Measurements from ENCODE around the gene CHST14.
A peak's percentile ranks its signal among the peaks of the same experiment; 100 is the strongest.

Gene CHST14

DNA sequence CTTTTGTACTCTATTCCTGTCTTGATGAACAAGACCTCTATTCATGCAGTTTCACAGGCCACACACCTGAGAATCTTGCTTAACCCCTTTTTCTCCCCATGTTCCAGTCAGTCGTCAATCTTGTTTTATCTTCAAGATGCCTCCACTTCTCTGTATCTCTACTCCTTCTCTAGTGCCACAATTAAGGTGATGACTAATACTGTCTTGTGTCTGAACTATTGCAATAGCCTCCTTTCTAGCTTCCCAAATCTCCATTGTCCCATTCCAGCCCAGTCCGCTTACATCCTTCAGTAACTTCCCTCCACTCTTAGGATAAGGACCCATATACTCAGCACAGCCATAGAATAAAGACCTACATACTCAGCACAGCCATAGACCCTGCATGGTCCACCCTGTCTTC lies 24.7 kb downstream of the CHST14 start:
- no peak for DNase-seq

DNA sequence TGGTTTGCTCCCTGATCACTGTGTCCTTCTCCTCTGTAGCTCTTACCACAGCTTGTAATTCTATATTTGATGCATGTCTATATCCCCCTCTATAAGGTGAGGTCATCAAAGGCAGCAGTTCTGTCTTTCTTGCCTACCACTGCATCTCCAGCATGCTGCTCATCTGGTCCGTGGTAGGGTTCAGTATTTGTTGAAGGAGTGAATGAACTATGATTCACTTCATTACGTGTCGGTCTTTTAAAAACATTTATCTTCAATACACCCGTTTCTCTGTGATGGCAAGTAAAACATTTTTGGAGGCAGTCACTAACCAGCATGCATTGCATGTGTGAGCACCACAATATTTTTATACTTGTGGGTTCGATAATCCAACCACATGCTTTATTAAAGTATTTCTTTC lies 27.6 kb downstream of the CHST14 start:
- no peak for DNase-seq

DNA sequence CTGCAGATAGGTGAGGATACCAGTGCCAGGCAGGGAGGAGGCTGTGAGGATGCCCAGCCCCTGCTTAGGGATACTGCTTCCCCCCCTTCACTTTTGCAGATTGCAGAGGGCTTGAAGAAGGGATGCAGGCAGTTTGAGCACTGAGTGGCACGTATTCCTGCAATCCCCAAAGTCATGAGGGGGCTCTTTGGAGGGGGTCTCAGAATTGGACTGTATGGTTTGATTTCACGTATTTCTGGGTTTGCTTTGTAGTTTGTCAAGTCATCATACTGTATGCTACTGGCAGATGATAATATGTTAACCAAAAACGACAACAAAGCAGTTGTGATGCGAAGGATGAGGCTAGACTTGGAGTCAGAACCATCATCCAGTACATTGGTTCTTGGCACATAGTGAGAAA lies 28.1 kb downstream of the CHST14 start:
- DNase-seq = no peak

DNA sequence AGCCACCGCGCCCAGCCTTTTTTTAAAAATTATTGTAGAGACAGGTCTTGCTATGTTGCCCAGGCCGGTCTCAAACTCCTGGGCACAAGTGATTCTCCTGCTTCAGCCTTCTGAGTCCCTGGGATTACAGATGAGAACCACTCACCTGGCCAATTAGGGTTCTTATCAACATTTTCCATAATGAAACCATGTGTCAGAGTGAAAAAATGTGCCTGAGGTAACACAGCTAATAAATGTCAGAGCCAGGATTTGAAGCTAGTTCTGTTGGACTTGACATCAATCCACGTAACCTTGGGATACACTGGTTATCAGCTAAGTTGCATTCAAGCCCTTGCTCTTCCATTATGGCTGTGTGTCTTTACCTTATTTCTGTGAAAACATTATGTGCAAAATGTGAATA lies 29.1 kb downstream of the CHST14 start:
- DNase-seq = no peak

DNA sequence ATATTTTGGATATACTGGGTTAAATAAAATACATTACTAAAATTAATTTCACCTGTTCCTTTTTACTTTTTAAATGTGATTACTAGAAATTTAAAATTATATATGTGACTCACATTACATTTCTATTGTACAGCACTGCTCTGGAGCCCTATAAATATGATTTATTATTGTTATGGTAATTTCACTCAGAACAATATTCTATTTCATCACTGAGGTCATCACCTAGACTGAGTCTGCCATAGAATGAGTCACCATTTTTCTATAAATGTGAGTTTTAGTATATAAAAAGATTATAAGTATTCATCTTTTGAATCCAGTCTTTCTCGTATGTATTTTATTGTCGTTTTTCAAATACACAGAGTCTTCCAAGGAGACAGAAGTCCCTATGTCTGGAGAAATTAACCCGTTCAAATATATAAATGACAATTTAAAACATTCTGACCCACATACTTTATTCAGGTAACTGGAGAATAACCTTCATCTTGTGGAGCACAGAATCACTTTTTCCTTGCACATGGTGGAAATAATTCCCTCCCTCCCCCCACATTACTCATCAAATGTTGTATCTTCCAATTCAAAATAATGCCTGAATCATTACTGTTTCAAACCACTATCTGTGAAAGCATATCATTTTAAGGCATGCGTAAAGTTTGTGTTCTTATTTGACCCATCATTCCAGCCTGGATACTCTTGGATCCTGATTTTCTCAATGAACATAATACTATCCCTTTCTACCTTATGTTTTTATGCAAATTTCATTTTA lies 30.0 kb downstream of the CHST14 start:
- DNase-seq = no peak

DNA sequence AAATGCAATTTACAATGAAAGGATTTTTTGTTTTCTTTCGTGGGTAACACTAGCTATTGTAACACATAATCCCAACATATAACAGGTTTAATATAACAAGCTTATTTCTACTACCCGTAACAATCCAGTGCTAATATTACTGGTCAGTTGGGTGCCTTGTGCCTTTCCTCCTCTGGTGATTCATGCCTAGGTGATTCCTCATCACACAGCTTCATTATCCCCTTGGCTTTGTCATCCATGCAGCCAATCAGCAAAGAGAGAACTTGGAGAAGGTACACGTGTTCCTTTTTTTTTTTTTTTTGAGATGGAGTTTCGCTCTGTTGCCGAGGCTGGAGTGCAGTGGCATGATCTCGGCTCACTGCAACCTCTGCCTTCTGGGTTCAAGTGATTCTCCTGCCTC lies 30.7 kb downstream of the CHST14 start:
- no peak for DNase-seq

DNA sequence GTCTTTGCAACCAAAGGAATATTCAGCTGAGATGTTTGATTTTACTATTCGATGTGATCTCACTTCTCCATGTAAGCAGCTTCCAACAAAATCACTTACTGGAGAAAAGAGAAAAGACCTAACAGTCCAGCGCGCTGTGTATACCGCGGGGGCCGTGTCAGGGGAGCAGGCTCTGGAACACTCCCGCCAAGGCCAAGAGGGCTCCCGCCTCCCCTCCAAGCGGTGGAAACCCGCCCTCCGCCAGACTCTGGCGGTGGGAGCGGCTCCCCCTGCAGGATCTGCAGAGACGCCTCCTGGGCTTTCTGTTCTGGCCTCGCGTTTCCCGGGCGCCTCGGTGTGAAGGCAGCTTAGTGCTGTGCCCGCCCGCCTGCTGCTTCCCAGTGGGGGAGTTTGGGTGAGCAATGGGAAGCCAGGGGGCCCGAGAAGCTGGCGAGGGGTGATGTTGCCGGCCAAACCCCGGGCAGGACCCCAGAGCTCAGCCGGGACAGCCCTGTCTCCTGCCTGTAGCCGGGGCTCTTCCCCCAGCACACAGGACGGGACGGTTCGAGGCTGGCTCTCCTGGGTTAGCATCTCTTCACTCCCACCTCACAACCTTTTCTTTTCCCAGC lies 36.3 kb downstream of the CHST14 start:
- DNase-seq = peak; percentile 68

DNA sequence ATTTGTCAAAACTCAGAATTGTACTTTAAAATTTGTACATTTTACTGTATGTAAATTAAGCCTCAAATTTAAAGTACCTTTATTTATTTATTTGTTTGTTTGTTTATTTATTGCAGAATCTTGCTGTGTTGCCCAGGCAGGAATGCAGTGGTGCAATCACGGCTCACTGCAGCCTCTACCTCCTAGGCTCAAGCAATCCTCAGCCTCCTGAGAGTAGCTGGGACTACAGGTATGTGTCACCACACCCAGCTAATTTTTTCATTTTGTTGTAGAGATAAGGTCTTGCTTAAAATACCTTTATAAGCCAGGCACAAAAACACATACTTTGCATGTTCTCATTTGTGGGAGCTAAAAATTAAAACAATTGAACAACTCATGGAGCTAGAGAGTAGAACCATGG lies 37.4 kb downstream of the CHST14 start:
- no peak for DNase-seq

DNA sequence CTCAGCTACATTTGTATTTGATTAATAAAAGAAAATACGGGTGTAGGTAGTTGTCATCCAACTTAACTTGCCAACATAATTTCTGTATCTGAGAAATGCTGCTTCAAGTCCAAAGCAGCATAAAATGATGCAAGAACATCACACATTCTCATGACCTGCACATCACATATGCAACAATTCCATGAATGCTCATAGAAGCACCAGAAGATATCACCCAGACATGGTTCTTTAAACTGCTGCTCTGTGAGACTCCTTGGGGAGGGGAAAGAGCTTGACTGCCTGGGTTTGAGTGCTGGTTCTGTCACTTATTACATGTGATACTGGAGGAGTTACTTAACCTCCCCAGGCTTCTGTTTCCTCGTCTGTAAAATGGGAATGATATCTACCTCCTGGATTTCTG lies 39.4 kb downstream of the CHST14 start:
- no peak for DNase-seq

DNA sequence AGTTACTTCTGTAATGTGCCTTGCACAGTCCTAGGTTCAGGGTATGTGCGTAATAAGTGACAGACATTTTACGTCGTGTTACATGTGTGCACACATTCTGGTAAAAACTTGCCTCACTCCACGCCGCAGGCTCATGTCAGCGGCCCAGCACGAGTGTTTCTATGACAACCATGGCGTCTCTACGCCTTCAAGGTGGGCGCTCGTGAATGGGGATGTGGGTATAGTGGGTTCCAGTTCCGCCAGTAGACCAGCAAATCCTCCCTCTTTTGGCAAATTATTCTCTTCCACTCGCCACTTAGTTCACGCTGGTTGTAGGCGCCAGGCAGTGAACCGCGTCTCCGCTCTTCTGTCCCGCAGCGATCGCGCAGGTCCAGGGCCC lies 40.3 kb downstream of the CHST14 start:
- DNase-seq = no peak

DNA sequence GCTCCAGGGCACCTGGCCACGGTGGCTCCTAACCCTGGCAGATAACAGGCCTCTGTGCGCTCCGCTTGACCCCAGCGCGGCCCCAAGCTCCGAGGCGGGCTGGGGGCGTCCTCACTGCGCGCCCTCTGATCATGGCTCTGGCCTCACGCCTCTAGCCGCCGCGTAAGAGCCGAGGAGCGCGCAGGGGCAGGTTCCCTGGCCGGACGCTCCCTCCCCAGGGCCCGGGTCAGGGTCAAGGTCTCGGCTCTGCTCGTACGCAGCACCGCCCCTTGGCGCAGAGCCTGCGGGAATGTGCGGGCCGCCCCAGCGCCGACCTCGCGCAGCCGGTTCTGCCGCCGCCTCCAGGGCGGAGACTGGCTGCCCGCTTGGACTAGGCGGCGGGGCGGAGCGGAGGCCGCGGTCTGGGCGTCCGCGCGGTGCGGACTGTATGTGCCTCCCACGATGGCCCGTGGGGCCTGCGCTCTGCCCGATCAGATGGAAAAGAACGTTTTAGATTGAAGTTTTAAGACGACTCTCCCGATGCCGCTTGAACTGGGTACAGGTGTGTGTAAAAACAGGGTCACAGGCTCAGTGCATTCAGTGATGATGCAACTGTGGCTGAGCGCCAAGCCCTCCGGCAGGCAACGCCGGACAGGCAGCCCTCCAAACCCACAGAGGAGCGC lies 40.8 kb downstream of the CHST14 start:
- DNase-seq = peak; percentile 26

DNA sequence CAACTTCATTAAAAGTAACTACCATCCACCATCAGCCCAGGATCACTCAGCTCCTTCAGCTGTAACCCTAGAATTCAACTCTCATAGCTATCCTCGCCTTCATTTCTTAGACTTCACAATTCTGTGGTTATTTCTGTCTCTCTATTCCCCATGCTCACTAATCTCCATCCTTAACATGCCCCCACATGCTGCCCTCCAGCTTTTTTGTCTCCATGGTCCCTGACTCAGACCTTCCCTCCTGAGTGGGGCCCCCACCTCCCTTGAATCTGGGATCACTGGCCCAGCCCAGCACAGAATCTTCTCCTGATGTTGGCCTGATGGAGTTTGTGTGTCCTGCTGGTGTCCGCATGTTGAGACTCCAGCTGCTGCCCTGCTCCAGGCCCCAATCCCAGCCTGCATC lies 41.7 kb downstream of the CHST14 start:
- DNase-seq = no peak

DNA sequence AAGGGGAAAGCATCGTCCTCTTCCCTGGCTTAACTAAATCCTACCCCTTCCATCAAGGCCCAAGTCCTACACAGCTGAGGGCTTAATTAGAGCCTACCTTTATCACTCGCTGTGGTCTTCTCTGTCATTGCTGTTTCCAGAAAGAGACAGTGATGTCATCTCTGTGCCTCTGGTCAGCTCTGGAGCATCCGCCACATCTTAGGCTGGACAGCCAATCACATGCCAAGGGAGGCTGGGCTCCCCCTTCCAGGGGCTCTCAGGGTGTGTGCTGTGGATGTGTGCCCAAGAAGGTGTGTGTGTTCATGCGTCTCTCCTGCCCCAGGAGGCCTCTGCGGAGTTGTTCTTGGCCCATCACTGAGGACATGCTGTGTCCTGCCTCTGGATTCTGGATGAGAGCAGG lies 42.8 kb downstream of the CHST14 start:
- DNase-seq = no peak

DNA sequence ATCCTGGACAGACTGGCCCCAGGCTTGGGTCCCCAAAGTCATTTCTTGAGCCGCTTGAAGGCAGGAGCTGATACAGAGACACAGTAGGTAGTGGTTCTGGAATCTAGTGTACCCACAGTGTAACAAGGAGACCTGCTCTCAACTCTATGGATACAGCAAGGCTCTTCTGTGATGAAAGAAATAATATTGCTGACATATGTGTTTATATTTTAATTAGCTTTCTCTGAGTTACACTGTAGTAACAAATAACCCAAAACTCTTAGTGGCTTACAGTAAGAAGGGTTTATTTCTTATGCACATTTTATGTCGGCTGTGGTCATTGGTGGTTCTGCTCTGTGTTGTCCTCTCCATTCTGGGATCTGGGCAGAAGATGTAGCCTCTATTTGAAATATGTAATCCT lies 45.5 kb downstream of the CHST14 start:
- no peak for DNase-seq
